ENCODE results near the gene KLHL18.

DNA sequence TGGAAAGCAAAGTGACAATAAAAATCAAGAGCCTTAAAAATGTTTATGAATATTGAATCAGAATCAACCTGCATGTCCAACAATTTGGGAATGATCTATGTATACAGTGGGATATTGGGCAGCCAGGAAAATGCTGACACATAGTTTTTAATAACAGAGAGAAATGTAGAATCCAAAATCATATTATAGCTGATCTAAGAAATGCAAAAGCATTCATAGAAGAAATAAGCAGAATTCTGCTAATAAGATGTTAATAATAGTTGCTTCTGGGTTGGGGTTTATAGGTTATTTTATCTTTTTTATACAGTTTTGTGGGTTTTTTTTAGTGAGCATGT, 15.3 kb upstream of the KLHL18 start:
- TF ChIP-seq, protein P1, sequence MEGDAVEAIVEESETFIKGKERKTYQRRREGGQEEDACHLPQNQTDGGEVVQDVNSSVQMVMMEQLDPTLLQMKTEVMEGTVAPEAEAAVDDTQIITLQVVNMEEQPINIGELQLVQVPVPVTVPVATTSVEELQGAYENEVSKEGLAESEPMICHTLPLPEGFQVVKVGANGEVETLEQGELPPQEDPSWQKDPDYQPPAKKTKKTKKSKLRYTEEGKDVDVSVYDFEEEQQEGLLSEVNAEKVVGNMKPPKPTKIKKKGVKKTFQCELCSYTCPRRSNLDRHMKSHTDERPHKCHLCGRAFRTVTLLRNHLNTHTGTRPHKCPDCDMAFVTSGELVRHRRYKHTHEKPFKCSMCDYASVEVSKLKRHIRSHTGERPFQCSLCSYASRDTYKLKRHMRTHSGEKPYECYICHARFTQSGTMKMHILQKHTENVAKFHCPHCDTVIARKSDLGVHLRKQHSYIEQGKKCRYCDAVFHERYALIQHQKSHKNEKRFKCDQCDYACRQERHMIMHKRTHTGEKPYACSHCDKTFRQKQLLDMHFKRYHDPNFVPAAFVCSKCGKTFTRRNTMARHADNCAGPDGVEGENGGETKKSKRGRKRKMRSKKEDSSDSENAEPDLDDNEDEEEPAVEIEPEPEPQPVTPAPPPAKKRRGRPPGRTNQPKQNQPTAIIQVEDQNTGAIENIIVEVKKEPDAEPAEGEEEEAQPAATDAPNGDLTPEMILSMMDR (IDR thresholded peaks at IDR 0.05), result no peak
- TF ChIP-seq POLR2A (IDR thresholded peaks at IDR 0.05), result no peak

Measured in adrenal gland (tissue), 5 donors.